Activated naive CD4-positive, alpha-beta T cell treated with anti-CD3 and anti-CD28 coated beads for 36 hours (primary cell): ENCODE results near the gene DDX51. TPM values are rescaled to one million over a fixed set of nuclear protein-coding genes. Genes with fewer than 3 reads are reported as not detected.
"Not testable (repeated sequence)": the region's sequence is repeated elsewhere in the genome, so short reads cannot be mapped to it uniquely, and the experiment has no call there.

ENCODE experiments used
- CTCF ChIA-PET: fragments of 350-600 bp; sonication (Branson Sonifier 250); formaldehyde crosslinking; loops from one replicate; lab custom pipeline; 2021; ENCODE audit warnings: antibody characterized with exemption; lab: Charles Lee
- DNase-seq: peaks from one replicate; pipeline ENCODE4 v3.0.0-alpha.2; 2020
- H3K27ac Mint-ChIP-seq: one replicate; pipeline ENCODE4 v1.8.0; 2021; ENCODE audit warnings: mild to moderate bottlenecking, mixed read lengths
- H3K27me3 Mint-ChIP-seq: one replicate; pipeline ENCODE4 v1.8.0; 2021; ENCODE audit warnings: low read depth, mixed read lengths
- H3K36me3 Mint-ChIP-seq: one replicate; pipeline ENCODE4 v1.8.0; 2021; ENCODE audit warnings: low read depth, mixed read lengths
- H3K4me1 Mint-ChIP-seq: one replicate; pipeline ENCODE4 v1.8.0; 2021; ENCODE audit warnings: low read depth, mixed read lengths
- H3K4me3 Mint-ChIP-seq: one replicate; pipeline ENCODE4 v1.8.0; 2021; ENCODE audit warnings: mild to moderate bottlenecking, moderate library complexity, mixed read lengths
- H3K9me3 Mint-ChIP-seq: one replicate; pipeline ENCODE4 v1.8.0; 2021; ENCODE audit warnings: mixed read lengths
- intact Hi-C: fragments of 100-400 bp; cut with micrococcal nuclease; formaldehyde crosslinking; loops from one replicate; pipeline ENCODE4 v1.15.1; 2023
- total RNA-seq, 2 experiments: library from RNA; stranded (reverse); gene quantifications; one replicate each; pipeline ENCODE4 v1.2.3, GENCODE V29; 2021

DDX51 gene
- total RNA-seq, 2 experiments from 2014 or later: 18.8 to 20.0 TPM

GRCh38 chr12:132137483-132138125 is 6.5 kb downstream of the DDX51 start:
- H3K27me3 Mint-ChIP-seq: no peaks in the 10 kb centered on the region
- H3K36me3 Mint-ChIP-seq: peaks cover 13% of the 10 kb centered on the region
- no peak overlapping the region for H3K4me3 Mint-ChIP-seq
- H3K9me3 Mint-ChIP-seq: no peaks in the 10 kb centered on the region
- no peak for DNase-seq
- H3K4me1 Mint-ChIP-seq: peaks cover 4% of the 10 kb centered on the region
- H3K27ac Mint-ChIP-seq: no peak overlapping the region
- intact Hi-C loops: no loop called here
- CTCF ChIA-PET: interaction anchor here (0.6 kb wide), 1 partner anchor 12 kb away, joined by 3 read pairs; no protein-coding TSS in a partner anchor

GRCh38 chr12:132136226-132136625 is 7.9 kb downstream of the DDX51 start:
- H3K4me3 Mint-ChIP-seq, H3K4me1 Mint-ChIP-seq, CTCF ChIA-PET, H3K27ac Mint-ChIP-seq, H3K27me3 Mint-ChIP-seq, intact Hi-C loops, DNase-seq, H3K9me3 Mint-ChIP-seq: not testable (repeated sequence)
- peaks cover 17% of the 10 kb centered on the region for H3K36me3 Mint-ChIP-seq

- CTCF ChIA-PET, H3K4me1 Mint-ChIP-seq, DNase-seq, H3K27me3 Mint-ChIP-seq, H3K9me3 Mint-ChIP-seq, H3K27ac Mint-ChIP-seq, H3K4me3 Mint-ChIP-seq, intact Hi-C loops: not testable (repeated sequence)
- peaks cover 12% of the 10 kb centered on the region for H3K36me3 Mint-ChIP-seq
Measured at GRCh38 chr12:132134653-132135183, 9.4 kb downstream of the DDX51 start.

GRCh38 chr12:132133952-132134652 is 10.0 kb downstream of the DDX51 start:
- Mint-ChIP-seq H3K9me3 (peaks cover 6% of the 10 kb centered on the region), H3K27me3 (no peaks in the 10 kb centered on the region), H3K4me3 (no peak overlapping the region), H3K36me3 (peaks cover 12% of the 10 kb centered on the region), H3K4me1 (no peaks in the 10 kb centered on the region), H3K27ac (no peak overlapping the region)
- intact Hi-C loops: no loop called here
- DNase-seq: no peak
- CTCF ChIA-PET: no interaction called here

- intact Hi-C loops: no loop called here
- no peak for DNase-seq
- H3K36me3 Mint-ChIP-seq: peaks cover 20% of the 10 kb centered on the region
- peaks cover 13% of the 10 kb centered on the region for H3K9me3 Mint-ChIP-seq
- CTCF ChIA-PET: no interaction called here
- no peak overlapping the region for H3K4me3 Mint-ChIP-seq
- no peak overlapping the region for H3K27ac Mint-ChIP-seq
- H3K27me3 Mint-ChIP-seq: no peaks in the 10 kb centered on the region
- no peaks in the 10 kb centered on the region for H3K4me1 Mint-ChIP-seq
Measured at GRCh38 chr12:132132609-132133430, 11.3 kb downstream of the DDX51 start.

- H3K36me3 Mint-ChIP-seq: peaks cover 25% of the 10 kb centered on the region
- H3K27me3 Mint-ChIP-seq: no peaks in the 10 kb centered on the region
- no peak overlapping the region for H3K4me3 Mint-ChIP-seq
- H3K27ac Mint-ChIP-seq: no peak overlapping the region
- intact Hi-C loops: no loop called here
- CTCF ChIA-PET: no interaction called here
- no peak for DNase-seq
- H3K4me1 Mint-ChIP-seq: no peaks in the 10 kb centered on the region
- H3K9me3 Mint-ChIP-seq: peaks cover 18% of the 10 kb centered on the region
Measured at GRCh38 chr12:132131952-132132351, 12.2 kb downstream of the DDX51 start.

GRCh38 chr12:132131229-132131628 is 12.9 kb downstream of the DDX51 start:
- intact Hi-C loops: no loop called here
- CTCF ChIA-PET: no interaction called here
- H3K36me3 Mint-ChIP-seq: peaks cover 33% of the 10 kb centered on the region
- no peak for DNase-seq
- H3K27ac Mint-ChIP-seq: no peak overlapping the region
- H3K4me1 Mint-ChIP-seq: no peaks in the 10 kb centered on the region
- no peak overlapping the region for H3K4me3 Mint-ChIP-seq
- H3K9me3 Mint-ChIP-seq: peaks cover 18% of the 10 kb centered on the region
- no peaks in the 10 kb centered on the region for H3K27me3 Mint-ChIP-seq

GRCh38 chr12:132130690-132131089 is 13.4 kb downstream of the DDX51 start:
- CTCF ChIA-PET: no interaction called here
- H3K27me3 Mint-ChIP-seq: no peaks in the 10 kb centered on the region
- H3K4me3 Mint-ChIP-seq: no peak overlapping the region
- peaks cover 35% of the 10 kb centered on the region for H3K36me3 Mint-ChIP-seq
- DNase-seq: no peak
- H3K4me1 Mint-ChIP-seq: no peaks in the 10 kb centered on the region
- no peak overlapping the region for H3K27ac Mint-ChIP-seq
- peaks cover 18% of the 10 kb centered on the region for H3K9me3 Mint-ChIP-seq
- intact Hi-C loops: no loop called here

- DNase-seq: no peak
Measured at GRCh38 chr12:132129007-132129406, 15.1 kb downstream of the DDX51 start.

GRCh38 chr12:132127041-132127440 is 17.1 kb downstream of the DDX51 start:
- H3K4me3 Mint-ChIP-seq: no peak overlapping the region
- peaks cover 47% of the 10 kb centered on the region for H3K36me3 Mint-ChIP-seq
- no peak for DNase-seq
- peaks cover 18% of the 10 kb centered on the region for H3K9me3 Mint-ChIP-seq
- CTCF ChIA-PET: no interaction called here
- no peaks in the 10 kb centered on the region for H3K27me3 Mint-ChIP-seq
- intact Hi-C loops: no loop called here
- no peak overlapping the region for H3K27ac Mint-ChIP-seq
- H3K4me1 Mint-ChIP-seq: no peaks in the 10 kb centered on the region

More at GRCh38 chr12:132129007-132129406, 15.1 kb downstream of the DDX51 start:
- intact Hi-C loops: no loop called here
- peaks cover 18% of the 10 kb centered on the region for H3K9me3 Mint-ChIP-seq
- peaks cover 44% of the 10 kb centered on the region for H3K36me3 Mint-ChIP-seq
- H3K27ac Mint-ChIP-seq: no peak overlapping the region
- CTCF ChIA-PET: no interaction called here
- no peak overlapping the region for H3K4me3 Mint-ChIP-seq
- no peaks in the 10 kb centered on the region for H3K27me3 Mint-ChIP-seq
- no peaks in the 10 kb centered on the region for H3K4me1 Mint-ChIP-seq

- intact Hi-C loops: no loop called here
- no peaks in the 10 kb centered on the region for H3K27me3 Mint-ChIP-seq
- H3K9me3 Mint-ChIP-seq: peaks cover 15% of the 10 kb centered on the region
- CTCF ChIA-PET: interaction anchor here (0.5 kb wide), 1 partner anchor 12 kb away, joined by 3 read pairs; no protein-coding TSS in a partner anchor
- H3K36me3 Mint-ChIP-seq: peaks cover 45% of the 10 kb centered on the region
- no peak for DNase-seq
- no peak overlapping the region for H3K4me3 Mint-ChIP-seq
- H3K27ac Mint-ChIP-seq: no peak overlapping the region
- no peaks in the 10 kb centered on the region for H3K4me1 Mint-ChIP-seq
Measured at GRCh38 chr12:132125736-132126135, 18.4 kb downstream of the DDX51 start.

GRCh38 chr12:132124766-132125425 is 19.2 kb downstream of the DDX51 start:
- DNase-seq: no peak
- Mint-ChIP-seq H3K27me3 (no peaks in the 10 kb centered on the region), H3K27ac (no peak overlapping the region), H3K4me1 (no peaks in the 10 kb centered on the region), H3K4me3 (no peak overlapping the region), H3K36me3 (peaks cover 46% of the 10 kb centered on the region), H3K9me3 (peaks cover 15% of the 10 kb centered on the region)
- CTCF ChIA-PET: interaction anchor here (0.5 kb wide), 1 partner anchor 752 kb away, joined by 3 read pairs; no protein-coding TSS in a partner anchor
- intact Hi-C loops: no loop called here
